NCI-H69 (cell line): ENCODE measurements around the gene CEBPE.

Source experiments
- DNase-seq: peaks from one replicate; lab custom pipeline; 2025; lab: John Stamatoyannopoulos, UW

CEBPE gene

GRCh38 chr14:23118506-23119362 is at the start of gene CEBPE:
TSS of gene CEBPE (minus strand) at chr14:23119255. CDS start at chr14:23119091, 164 bp downstream.
- no peak for DNase-seq

GRCh38 chr14:23168246-23168645 is 49.2 kb upstream of the CEBPE start:
- DNase-seq = no peak

GRCh38 chr14:23167116-23167847 is 48.2 kb upstream of the CEBPE start:
- no peak for DNase-seq

- DNase-seq = no peak
Measured at GRCh38 chr14:23164949-23165348, 45.9 kb upstream of the CEBPE start.

GRCh38 chr14:23164250-23164649 is 45.2 kb upstream of the CEBPE start:
- no peak for DNase-seq

GRCh38 chr14:23163830-23164229 is 44.8 kb upstream of the CEBPE start:
- no peak for DNase-seq

GRCh38 chr14:23162800-23163199 is 43.7 kb upstream of the CEBPE start:
- DNase-seq = no peak

- DNase-seq = no peak
Measured at GRCh38 chr14:23162005-23162404, 43.0 kb upstream of the CEBPE start.

- DNase-seq = peak; percentile 14
Measured at GRCh38 chr14:23160924-23161522, 42.0 kb upstream of the CEBPE start.

GRCh38 chr14:23159532-23159931 is 40.5 kb upstream of the CEBPE start:
- no peak for DNase-seq

- DNase-seq = no peak
Measured at GRCh38 chr14:23158779-23159178, 39.7 kb upstream of the CEBPE start.

GRCh38 chr14:23154964-23155587 is 36.0 kb upstream of the CEBPE start:
- DNase-seq = no peak

GRCh38 chr14:23153851-23154796 is 35.1 kb upstream of the CEBPE start:
- DNase-seq = peak; percentile 43

GRCh38 chr14:23151342-23151741 is 32.3 kb upstream of the CEBPE start:
- DNase-seq = no peak

- DNase-seq = no peak
Measured at GRCh38 chr14:23149745-23150144, 30.7 kb upstream of the CEBPE start.

GRCh38 chr14:23148591-23149249 is 29.7 kb upstream of the CEBPE start:
- no peak for DNase-seq

GRCh38 chr14:23147676-23148075 is 28.6 kb upstream of the CEBPE start:
- no peak for DNase-seq

- no peak for DNase-seq
Measured at GRCh38 chr14:23146980-23147379, 27.9 kb upstream of the CEBPE start.

GRCh38 chr14:23146351-23146910 is 27.4 kb upstream of the CEBPE start:
- DNase-seq = no peak

- no peak for DNase-seq
Measured at GRCh38 chr14:23145794-23146350, 26.8 kb upstream of the CEBPE start.
